Measurements from ENCODE around the gene LOXL1. TPM values are rescaled to one million over a fixed set of nuclear protein-coding genes. Genes with fewer than 3 reads are reported as not detected.
A peak's percentile ranks its signal among the peaks of the same experiment; 100 is the strongest.

Gene LOXL1
- polyA plus RNA-seq, 3 donors = 0.07 TPM; not detected in 2

- TF ChIP-seq, protein P1, sequence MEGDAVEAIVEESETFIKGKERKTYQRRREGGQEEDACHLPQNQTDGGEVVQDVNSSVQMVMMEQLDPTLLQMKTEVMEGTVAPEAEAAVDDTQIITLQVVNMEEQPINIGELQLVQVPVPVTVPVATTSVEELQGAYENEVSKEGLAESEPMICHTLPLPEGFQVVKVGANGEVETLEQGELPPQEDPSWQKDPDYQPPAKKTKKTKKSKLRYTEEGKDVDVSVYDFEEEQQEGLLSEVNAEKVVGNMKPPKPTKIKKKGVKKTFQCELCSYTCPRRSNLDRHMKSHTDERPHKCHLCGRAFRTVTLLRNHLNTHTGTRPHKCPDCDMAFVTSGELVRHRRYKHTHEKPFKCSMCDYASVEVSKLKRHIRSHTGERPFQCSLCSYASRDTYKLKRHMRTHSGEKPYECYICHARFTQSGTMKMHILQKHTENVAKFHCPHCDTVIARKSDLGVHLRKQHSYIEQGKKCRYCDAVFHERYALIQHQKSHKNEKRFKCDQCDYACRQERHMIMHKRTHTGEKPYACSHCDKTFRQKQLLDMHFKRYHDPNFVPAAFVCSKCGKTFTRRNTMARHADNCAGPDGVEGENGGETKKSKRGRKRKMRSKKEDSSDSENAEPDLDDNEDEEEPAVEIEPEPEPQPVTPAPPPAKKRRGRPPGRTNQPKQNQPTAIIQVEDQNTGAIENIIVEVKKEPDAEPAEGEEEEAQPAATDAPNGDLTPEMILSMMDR (IDR thresholded peaks at IDR 0.05) = peak; percentile 66
- no peaks in the 10 kb centered on the region for H3K36me3 Mint-ChIP-seq
- Histone ChIP-seq H3K36me3 (replicated peaks in 1 of 2; ENCODE audit: control insufficient read depth in 1 of 2, insufficient read depth in 2 of 2, low read length in 2 of 2) (no peaks in the 10 kb centered on the region), H3K4me3 (replicated peaks in 1 of 3; ENCODE audit: low read depth in 2 of 3, low read length in 3 of 3) (peak overlapping the region in 1 of 3 experiments; percentile 58), H3K79me2 (ENCODE audit: insufficient read depth, low read length) (no peaks in the 10 kb centered on the region), H3K9ac (ENCODE audit: insufficient read depth, low read length, poor library complexity, severe bottlenecking) (no peak overlapping the region), H3K27me3 (ENCODE audit: control insufficient read depth in 2 of 2, insufficient read depth in 2 of 2, low read length in 2 of 2) (no peaks in the 10 kb centered on the region), H3K4me1 (ENCODE audit: control insufficient read depth in 1 of 2, insufficient read depth in 2 of 2, low read length in 2 of 2) (peaks cover 14 to 18% of the 10 kb centered on the region in 2 donors), H2AFZ (ENCODE audit: insufficient read depth, low read depth, low read length, poor library complexity, severe bottlenecking) (peak overlapping the region; percentile 77), H3K4me2 (replicated peaks; ENCODE audit: extremely low read depth, low read length, poor library complexity, severe bottlenecking) (peak overlapping the region; percentile 61), H3K9me3 (replicated peaks in 1 of 2; ENCODE audit: control insufficient read depth in 1 of 2, insufficient read depth in 1 of 2, low read length in 2 of 2) (no peaks in the 10 kb centered on the region), H3K27ac (ENCODE audit: low read depth in 1 of 2, low read length in 2 of 2) (no peak overlapping the region), H4K20me1 (ENCODE audit: insufficient read depth, low read length) (no peaks in the 10 kb centered on the region)
- peak overlapping the region; percentile 74 to 83 for H3K4me3 Mint-ChIP-seq
- peaks cover 0 to 3% (median 3%) of the 10 kb centered on the region in 3 donors for H3K27me3 Mint-ChIP-seq (ENCODE audit: low read depth in 3 of 3)
- intact Hi-C loops (cut with micrococcal nuclease) = no loop called here
- H3K27ac Mint-ChIP-seq = peak overlapping the region in 2 of 7 donors; percentile 45 to 63
- 26% methylated on average over 10 of the region's 13 CpGs for WGBS (ENCODE audit: insufficient coverage)
- DNase-seq = no peak
- H3K4me1 Mint-ChIP-seq = peaks cover 14% of the 10 kb centered on the region
- no peaks in the 10 kb centered on the region for H3K9me3 Mint-ChIP-seq
Observed at GRCh38 chr15:73965094-73965757, 39.0 kb downstream of the LOXL1 start.

GRCh38 chr15:73965758-73966113, 39.5 kb downstream of the LOXL1 start:
- Mint-ChIP-seq H3K36me3 (no peaks in the 10 kb centered on the region), H3K4me1 (peaks cover 14% of the 10 kb centered on the region), H3K9me3 (no peaks in the 10 kb centered on the region), H3K27me3 (ENCODE audit: low read depth in 3 of 3) (peaks cover 0 to 3% (median 3%) of the 10 kb centered on the region in 3 donors), H3K4me3 (peak overlapping the region; percentile 74 to 83), H3K27ac (no peak overlapping the region)
- peak in 1 of 3 donors; percentile 29 for DNase-seq
- no peak overlapping the region for H3K9ac ChIP-seq (ENCODE audit: insufficient read depth, low read length, poor library complexity, severe bottlenecking)
- peak overlapping the region in 1 of 2 donors; percentile 23 for H3K27ac ChIP-seq (ENCODE audit: low read depth in 1 of 2, low read length in 2 of 2)
- intact Hi-C loops (cut with micrococcal nuclease) = no loop called here
- no peaks in the 10 kb centered on the region for H3K79me2 ChIP-seq (ENCODE audit: insufficient read depth, low read length)
- peak overlapping the region; percentile 77 for H2AFZ ChIP-seq (ENCODE audit: insufficient read depth, low read depth, low read length, poor library complexity, severe bottlenecking)
- H3K4me2 ChIP-seq (replicated peaks; ENCODE audit: extremely low read depth, low read length, poor library complexity, severe bottlenecking) = peak overlapping the region; percentile 61
- H3K4me3 ChIP-seq (replicated peaks in 1 of 3; ENCODE audit: low read depth in 2 of 3, low read length in 3 of 3) = peak overlapping the region in 1 of 3 experiments; percentile 58
- TF ChIP-seq, protein P1 (IDR thresholded peaks at IDR 0.05) = no peak
- no peaks in the 10 kb centered on the region for H3K27me3 ChIP-seq (ENCODE audit: control insufficient read depth in 2 of 2, insufficient read depth in 2 of 2, low read length in 2 of 2)
- H3K9me3 ChIP-seq (replicated peaks in 1 of 2; ENCODE audit: control insufficient read depth in 1 of 2, insufficient read depth in 1 of 2, low read length in 2 of 2) = no peaks in the 10 kb centered on the region
- H3K4me1 ChIP-seq (ENCODE audit: control insufficient read depth in 1 of 2, insufficient read depth in 2 of 2, low read length in 2 of 2) = peaks cover 14 to 18% of the 10 kb centered on the region in 2 donors
- H4K20me1 ChIP-seq (ENCODE audit: insufficient read depth, low read length) = no peaks in the 10 kb centered on the region
- 0% methylated on average over 1 of the region's 2 CpGs for WGBS (ENCODE audit: insufficient coverage)
- no peaks in the 10 kb centered on the region for H3K36me3 ChIP-seq (replicated peaks in 1 of 2; ENCODE audit: control insufficient read depth in 1 of 2, insufficient read depth in 2 of 2, low read length in 2 of 2)

All from CD14-positive monocyte (primary cell).